Retinal pigment epithelial cell (primary cell): ENCODE data around the gene ARHGEF16.

Source experiments
- DNase-seq: peaks from one replicate; pipeline ENCODE4 v3.0.0-alpha.2; 2010; ENCODE audit warnings: low read depth
- H3K4me3 ChIP-seq: 2 replicates; pipeline ENCODE4 v1.5.1; 2011; ENCODE audit warnings: mild to moderate bottlenecking, low read length, control low read depth, moderate library complexity
- CTCF ChIP-seq: conservative IDR thresholded peaks from 2 replicates; pipeline ENCODE4 v1.5.1; 2011; ENCODE audit warnings: low read depth, low read length, control low read depth, inconsistent platforms

The ARHGEF16 gene

GRCh38 chr1:3409366-3410141 lies 44.9 kb upstream of the ARHGEF16 start:
- no peak for DNase-seq
- no peak overlapping the region for H3K4me3 ChIP-seq
- TF ChIP-seq CTCF: no peak

- DNase-seq: no peak
- no peak overlapping the region for H3K4me3 ChIP-seq
- TF ChIP-seq CTCF: peak; percentile 70
Measured at GRCh38 chr1:3410142-3410925, 44.1 kb upstream of the ARHGEF16 start.

- TF ChIP-seq CTCF: no peak
- no peak for DNase-seq
- no peak overlapping the region for H3K4me3 ChIP-seq
Measured at GRCh38 chr1:3411806-3412205, 42.7 kb upstream of the ARHGEF16 start.

DNA sequence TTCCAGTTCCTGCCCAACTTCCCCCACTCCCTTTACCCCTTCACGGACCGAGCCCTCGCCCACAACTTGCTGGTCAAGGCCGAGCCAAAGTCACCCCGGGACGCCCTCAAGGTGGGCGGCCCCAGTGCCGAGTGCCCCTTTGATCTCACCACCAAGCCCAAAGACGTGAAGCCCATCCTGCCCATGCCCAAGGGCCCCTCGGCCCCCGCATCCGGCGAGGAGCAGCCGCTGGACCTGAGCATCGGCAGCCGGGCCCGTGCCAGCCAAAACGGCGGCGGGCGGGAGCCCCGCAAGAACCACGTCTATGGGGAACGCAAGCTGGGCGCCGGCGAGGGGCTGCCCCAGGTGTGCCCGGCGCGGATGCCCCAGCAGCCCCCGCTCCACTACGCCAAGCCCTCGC lies 42.1 kb upstream of the ARHGEF16 start:
- no peak for TF ChIP-seq CTCF
- DNase-seq: no peak
- H3K4me3 ChIP-seq: no peak overlapping the region

- no peak for DNase-seq
- peak; percentile 21 for TF ChIP-seq CTCF
- no peak overlapping the region for H3K4me3 ChIP-seq
Measured at GRCh38 chr1:3413975-3414710, 40.3 kb upstream of the ARHGEF16 start.

- no peak overlapping the region for H3K4me3 ChIP-seq
- no peak for TF ChIP-seq CTCF
- DNase-seq: no peak
Measured at GRCh38 chr1:3415260-3416090, 39.0 kb upstream of the ARHGEF16 start.
